B cell (primary cell): ENCODE results near the gene OXER1. TPM values are rescaled to one million over a fixed set of nuclear protein-coding genes. Genes with fewer than 3 reads are reported as not detected.

Experiments
- ATAC-seq: fragments of 200-7000 bp; cut with Tn5 transposase; one replicate; pipeline ENCODE4 v1.10.0; 2021; ENCODE audit warnings: low read depth, mild to moderate bottlenecking, moderate number of reproducible peaks, moderate library complexity
- CTCF ChIA-PET: fragments of 350-600 bp; sonication (Branson Sonifier 250); formaldehyde crosslinking; loops from one replicate; lab custom pipeline; 2021; ENCODE audit warnings: antibody characterized with exemption, inconsistent platforms; lab: Charles Lee
- POLR2A ChIA-PET: fragments of 350-600 bp; sonication (Branson Sonifier 250); formaldehyde crosslinking; loops from one replicate; lab custom pipeline; 2021; ENCODE audit warnings: antibody characterized with exemption; lab: Charles Lee
- DNase-seq: peaks from one replicate; pipeline ENCODE4 v3.0.0; 2013
- H2AFZ ChIP-seq: 2 replicates; pipeline ENCODE4 v1.6.1; 2012; ENCODE audit warnings: mild to moderate bottlenecking, low read depth, low read length; ENCODE audit not compliant: insufficient read depth, poor library complexity, severe bottlenecking
- H3K27ac ChIP-seq, 2 donors: 1 replicate in 1 of 2; 2 replicates in 1 of 2; pipeline ENCODE4 v1.5.1; 2012 to 2013; ENCODE audit warnings: low read length in 2 of 2, mild to moderate bottlenecking in 2 of 2, moderate library complexity in 1 of 2
- H3K27me3 ChIP-seq, 4 experiments: fragments of 200-600 bp in 1 of 4; sonication (generic) in 1 of 4; replicated peaks in 1 of 4; 1 replicate in 2 of 4; 2 replicates in 2 of 4; pipeline versions ENCODE4 v1.6.1 to v1.7.0; 2013 to 2016; ENCODE audit warnings: low read length in 3 of 4, mild to moderate bottlenecking in 2 of 4, mixed read lengths in 1 of 4, moderate library complexity in 1 of 4; ENCODE audit not compliant: insufficient read depth in 4 of 4, control insufficient read depth in 3 of 4; ENCODE audit errors: control extremely low read depth in 1 of 4
- H3K36me3 ChIP-seq, 2 experiments: replicated peaks in 1 of 2; 1 replicate in 1 of 2; 2 replicates in 1 of 2; pipeline versions ENCODE4 v1.6.1 to v1.7.1; 2013; ENCODE audit warnings: low read length in 1 of 2; ENCODE audit not compliant: insufficient read depth in 2 of 2, control insufficient read depth in 1 of 2; ENCODE audit errors: control extremely low read depth in 1 of 2, extremely low read depth in 1 of 2
- H3K4me1 ChIP-seq, 2 donors: fragments of 200-600 bp in 1 of 2; sonication (generic) in 1 of 2; 1 replicate in 1 of 2; 2 replicates in 1 of 2; pipeline versions ENCODE4 v1.5.1 to v1.6.1; 2013 to 2017; ENCODE audit warnings: low read length in 2 of 2; ENCODE audit not compliant: control insufficient read depth in 2 of 2, insufficient read depth in 2 of 2
- H3K4me2 ChIP-seq: replicated peaks from 2 replicates; pipeline ENCODE3; 2012; ENCODE audit warnings: mild to moderate bottlenecking, low read depth, low read length; ENCODE audit not compliant: poor library complexity, severe bottlenecking
- H3K4me3 ChIP-seq, 5 experiments: fragments of 200-600 bp in 1 of 5; sonication (generic) in 1 of 5; 1 replicate in 3 of 5; 2 replicates in 2 of 5; pipeline versions ENCODE4 v1.5.1 to v1.7.0; 2011 to 2016; ENCODE audit warnings: low read length in 4 of 5, mild to moderate bottlenecking in 4 of 5, low read depth in 2 of 5, control low read depth in 1 of 5, moderate library complexity in 1 of 5; ENCODE audit not compliant: insufficient read depth in 1 of 5; ENCODE audit errors: control extremely low read depth in 1 of 5, extremely low read depth in 1 of 5
- H3K79me2 ChIP-seq: fragments of 200-600 bp; sonication (generic); one replicate; pipeline ENCODE4 v1.6.0; 2016; ENCODE audit warnings: low read length; ENCODE audit not compliant: control insufficient read depth, insufficient read depth
- H3K9ac ChIP-seq: fragments of 200-600 bp; sonication (generic); 2 replicates; pipeline ENCODE4 v1.6.1; 2017; ENCODE audit warnings: mild to moderate bottlenecking, low read length, moderate library complexity
- H3K9me3 ChIP-seq, 3 donors: one replicate each; pipeline versions ENCODE4 v1.6.1 to v1.7.1; 2013; ENCODE audit warnings: low read length in 2 of 3; ENCODE audit not compliant: control insufficient read depth in 2 of 3, insufficient read depth in 1 of 3; ENCODE audit errors: control extremely low read depth in 1 of 3
- H4K20me1 ChIP-seq: 2 replicates; pipeline ENCODE4 v1.6.0; 2012; ENCODE audit warnings: mild to moderate bottlenecking, low read length; ENCODE audit not compliant: insufficient read depth, control insufficient read depth, poor library complexity, severe bottlenecking
- H3K27ac Mint-ChIP-seq: one replicate; pipeline ENCODE4 v1.8.0; 2021; ENCODE audit warnings: mixed read lengths
- H3K27me3 Mint-ChIP-seq: one replicate; pipeline ENCODE4 v1.8.0; 2021; ENCODE audit warnings: mixed read lengths
- H3K4me1 Mint-ChIP-seq: one replicate; pipeline ENCODE4 v1.8.0; 2021; ENCODE audit warnings: mixed read lengths
- H3K4me3 Mint-ChIP-seq: one replicate; pipeline ENCODE4 v1.8.0; 2021; ENCODE audit warnings: mixed read lengths
- H3K9me3 Mint-ChIP-seq: one replicate; pipeline ENCODE4 v1.8.0; 2022; ENCODE audit warnings: mixed read lengths; ENCODE audit not compliant: insufficient read depth
- CTCF ChIP-seq: fragments of 200-600 bp; IDR thresholded peaks from one replicate; pipeline ENCODE4 v1.8.0; 2022; ENCODE audit warnings: antibody characterized with exemption, mild to moderate bottlenecking
- EZH2 ChIP-seq: IDR thresholded peaks from 2 replicates; pipeline ENCODE4 v1.6.1; 2012; ENCODE audit warnings: borderline replicate concordance, low read depth, mild to moderate bottlenecking, moderate library complexity, low read length; ENCODE audit not compliant: insufficient read depth, poor library complexity, severe bottlenecking
- WGBS: methylation state at CpG from one replicate; pipeline ENCODE4 v1.1.5; 2013; ENCODE audit warnings: missing lambda C conversion rate; ENCODE audit not compliant: insufficient coverage; 5-methylcytosine and 5-hydroxymethylcytosine counted together
- intact Hi-C: fragments of 100-400 bp; cut with micrococcal nuclease; formaldehyde crosslinking; loops from one replicate; pipeline ENCODE4 v1.10.0; 2022
- polyA plus RNA-seq: library from polyadenylated mRNA; depleted of rRNA; stranded (reverse); fragments of >200 nt; gene quantifications from 2 replicates; pipeline ENCODE4 v1.2.3, GENCODE V29; 2012
- total RNA-seq, 2 donors: library from RNA; stranded (reverse); fragments of 120-200 nt in 1 of 2; gene quantifications; 1 replicate in 1 of 2; 2 replicates in 1 of 2; pipeline versions ENCODE4 v1.2.3 to v1.2.4, GENCODE V29; 2013 to 2022

Gene OXER1
- total and polyA plus RNA-seq, 2 donors (not counting 1 experiment from before 2014, with no cell fraction given), result 3.2 to 3.3 TPM

GRCh38 chr2:42792087-42792582 lies 28.2 kb upstream of the OXER1 start:
- intact Hi-C loops, result loop anchor here (1.0 to 5.0 kb wide), 4 partner anchors 35 to 297 kb away; no protein-coding TSS in a partner anchor
- CTCF ChIA-PET, result interaction anchor here (0.6 to 4.3 kb wide), 8 partner anchors 9 to 437 kb away, joined by 3 to 64 read pairs (median 4); no protein-coding TSS in a partner anchor
- peaks cover 46% of the 10 kb centered on the region for H3K4me1 Mint-ChIP-seq

More at GRCh38 chr2:42792087-42792582, 28.2 kb upstream of the OXER1 start:
- peaks cover 18 to 37% of the 10 kb centered on the region in 2 donors for H3K4me1 ChIP-seq
- no peaks in the 10 kb centered on the region for H3K27me3 ChIP-seq
- POLR2A ChIA-PET, result interaction anchor here (0.6 to 6.5 kb wide), 3 partner anchors 18 to 104 kb away, joined by 3 to 82 read pairs (median 6); no protein-coding TSS in a partner anchor
- Mint-ChIP-seq H3K27ac (peak overlapping the region; percentile 89), H3K27me3 (no peaks in the 10 kb centered on the region), H3K9me3 (no peaks in the 10 kb centered on the region), H3K4me3 (peak overlapping the region; percentile 87)
- H2AFZ ChIP-seq, result peak overlapping the region; percentile 92
- H3K27ac ChIP-seq, result peak overlapping the region; percentile 49 to 69
- peak overlapping the region; percentile 88 for H3K9ac ChIP-seq
- peak; percentile 78 for DNase-seq
- H3K4me2 ChIP-seq, result peak overlapping the region; percentile 90
- H3K36me3 ChIP-seq, result no peaks in the 10 kb centered on the region
- TF ChIP-seq EZH2 (no peak), CTCF (no peak)
- H3K9me3 ChIP-seq, result no peaks in the 10 kb centered on the region
- WGBS, result 0% methylated on average over 10 of the region's 18 CpGs
- peak; percentile 62 for ATAC-seq
- H3K79me2 ChIP-seq, result peaks cover 35% of the 10 kb centered on the region
- H3K4me3 ChIP-seq, result peak overlapping the region; percentile 47 to 93 (median 76)
- H4K20me1 ChIP-seq, result no peaks in the 10 kb centered on the region
